BE2C (cell line): ENCODE data around the gene UGT1A6.

Experiments used
- DNase-seq: peaks from one replicate; pipeline ENCODE4 v3.0.0-alpha.2; 2020
- H3K27me3 ChIP-seq: fragments of 250-450 bp; sonication (Bioruptor Pico); 2 replicates; pipeline ENCODE4 v1.5.1; 2020; ENCODE audit warnings: mild to moderate bottlenecking
- H3K36me3 ChIP-seq: fragments of 250-450 bp; sonication (Bioruptor Pico); 2 replicates; pipeline ENCODE4 v1.5.1; 2020; ENCODE audit warnings: mild to moderate bottlenecking
- H3K4me1 ChIP-seq: fragments of 250-450 bp; sonication (Bioruptor Pico); 2 replicates; pipeline ENCODE4 v1.5.1; 2020
- H3K4me3 ChIP-seq: 2 replicates; pipeline ENCODE4 v1.5.1; 2011; ENCODE audit warnings: low read depth, low read length
- H3K9me3 ChIP-seq: fragments of 250-450 bp; sonication (Bioruptor Pico); 2 replicates; pipeline ENCODE4 v1.5.1; 2020
- TF ChIP-seq, protein P1 (sequence below): IDR thresholded peaks from 2 replicates; pipeline ENCODE4 v1.5.1; 2012; ENCODE audit warnings: mild to moderate bottlenecking, low read depth, low read length

Gene UGT1A6

DNA sequence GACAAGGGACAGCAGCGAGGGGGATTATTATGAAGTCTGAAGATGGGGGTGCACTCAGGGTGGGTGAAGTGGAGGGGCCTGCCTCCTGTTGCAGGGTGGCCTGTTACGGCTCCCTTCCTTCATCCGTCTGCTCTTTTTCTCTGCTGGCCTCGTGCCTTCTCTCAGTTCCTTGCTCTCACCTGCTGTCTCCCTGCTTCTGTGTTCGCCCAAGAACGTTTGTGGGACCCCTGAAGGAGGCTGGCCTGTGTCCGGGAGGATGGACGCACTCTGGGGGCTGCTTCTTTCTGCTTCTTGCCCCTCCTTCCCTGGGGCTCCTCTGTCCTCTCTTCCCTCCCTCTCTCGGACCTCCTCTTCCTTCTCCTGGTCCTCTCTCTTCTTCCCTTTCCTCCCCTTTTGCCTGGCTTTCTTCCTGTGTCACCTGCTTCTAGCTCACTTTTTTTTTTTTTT lies 99.2 kb downstream of the UGT1A6 start:
- Histone ChIP-seq H3K4me3 (no peak overlapping the region), H3K36me3 (no peaks in the 10 kb centered on the region), H3K27me3 (no peaks in the 10 kb centered on the region), H3K9me3 (no peaks in the 10 kb centered on the region), H3K4me1 (no peaks in the 10 kb centered on the region)
- DNase-seq = no peak
- TF ChIP-seq, protein P1, sequence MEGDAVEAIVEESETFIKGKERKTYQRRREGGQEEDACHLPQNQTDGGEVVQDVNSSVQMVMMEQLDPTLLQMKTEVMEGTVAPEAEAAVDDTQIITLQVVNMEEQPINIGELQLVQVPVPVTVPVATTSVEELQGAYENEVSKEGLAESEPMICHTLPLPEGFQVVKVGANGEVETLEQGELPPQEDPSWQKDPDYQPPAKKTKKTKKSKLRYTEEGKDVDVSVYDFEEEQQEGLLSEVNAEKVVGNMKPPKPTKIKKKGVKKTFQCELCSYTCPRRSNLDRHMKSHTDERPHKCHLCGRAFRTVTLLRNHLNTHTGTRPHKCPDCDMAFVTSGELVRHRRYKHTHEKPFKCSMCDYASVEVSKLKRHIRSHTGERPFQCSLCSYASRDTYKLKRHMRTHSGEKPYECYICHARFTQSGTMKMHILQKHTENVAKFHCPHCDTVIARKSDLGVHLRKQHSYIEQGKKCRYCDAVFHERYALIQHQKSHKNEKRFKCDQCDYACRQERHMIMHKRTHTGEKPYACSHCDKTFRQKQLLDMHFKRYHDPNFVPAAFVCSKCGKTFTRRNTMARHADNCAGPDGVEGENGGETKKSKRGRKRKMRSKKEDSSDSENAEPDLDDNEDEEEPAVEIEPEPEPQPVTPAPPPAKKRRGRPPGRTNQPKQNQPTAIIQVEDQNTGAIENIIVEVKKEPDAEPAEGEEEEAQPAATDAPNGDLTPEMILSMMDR = no peak

DNA sequence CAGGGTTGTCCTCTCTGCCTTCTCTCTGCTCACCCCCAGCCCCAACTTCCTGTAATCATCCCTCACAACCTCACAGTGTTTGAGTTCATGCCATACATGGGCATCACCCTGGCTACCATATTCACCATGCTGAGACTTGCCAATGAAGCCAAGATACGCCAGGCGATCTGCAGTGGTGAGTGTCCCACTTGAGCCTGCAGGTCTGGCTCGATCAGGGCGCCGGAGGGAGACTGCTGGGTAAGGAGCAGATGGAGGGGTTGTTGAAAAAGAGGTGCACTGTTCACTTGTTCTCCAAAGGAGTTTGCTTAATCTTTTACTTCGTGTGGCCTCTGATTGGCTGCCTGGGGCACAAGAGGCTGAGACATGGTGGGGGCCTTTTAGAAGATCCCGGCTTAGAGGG lies 100.0 kb downstream of the UGT1A6 start:
- H3K27me3 ChIP-seq = no peaks in the 10 kb centered on the region
- H3K36me3 ChIP-seq = no peaks in the 10 kb centered on the region
- H3K4me3 ChIP-seq = no peak overlapping the region
- TF ChIP-seq, protein P1 = no peak
- H3K4me1 ChIP-seq = no peaks in the 10 kb centered on the region
- H3K9me3 ChIP-seq = no peaks in the 10 kb centered on the region
- DNase-seq = no peak

DNA sequence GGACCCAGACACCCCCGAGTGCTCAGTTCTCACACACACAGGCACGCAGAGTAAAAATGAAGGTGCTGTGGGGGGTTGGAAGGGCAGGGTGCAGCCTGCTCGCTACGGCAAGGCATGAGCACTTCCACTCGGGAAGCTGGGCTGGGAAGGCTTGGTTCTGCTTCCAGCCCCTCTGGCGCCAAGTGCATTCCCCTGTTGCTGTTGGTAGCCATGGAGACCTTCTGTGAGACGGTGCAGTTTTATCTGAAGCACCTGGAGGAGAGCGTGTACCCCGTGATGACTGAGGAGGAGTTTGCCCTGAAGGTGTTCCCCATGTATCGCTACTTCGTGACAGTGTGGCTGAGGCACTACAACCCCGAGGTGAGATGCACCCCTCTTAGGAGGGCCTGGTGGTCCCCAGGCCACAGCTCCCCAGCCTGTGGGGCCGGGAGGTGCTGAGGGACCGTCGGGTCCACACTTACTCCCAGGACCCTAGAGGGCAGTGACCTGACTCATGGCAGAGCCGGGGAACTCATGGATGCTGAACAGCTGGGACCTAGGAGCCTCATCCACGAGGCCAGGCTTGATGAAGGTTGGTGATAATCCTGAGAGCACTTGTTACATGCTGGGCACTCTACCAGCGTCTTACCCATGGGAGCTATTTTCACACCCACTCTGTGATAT lies 100.9 kb downstream of the UGT1A6 start:
- Histone ChIP-seq H3K4me1 (no peaks in the 10 kb centered on the region), H3K4me3 (no peak overlapping the region), H3K36me3 (no peaks in the 10 kb centered on the region), H3K27me3 (no peaks in the 10 kb centered on the region), H3K9me3 (no peaks in the 10 kb centered on the region)
- DNase-seq = no peak
- TF ChIP-seq, protein P1 = no peak

DNA sequence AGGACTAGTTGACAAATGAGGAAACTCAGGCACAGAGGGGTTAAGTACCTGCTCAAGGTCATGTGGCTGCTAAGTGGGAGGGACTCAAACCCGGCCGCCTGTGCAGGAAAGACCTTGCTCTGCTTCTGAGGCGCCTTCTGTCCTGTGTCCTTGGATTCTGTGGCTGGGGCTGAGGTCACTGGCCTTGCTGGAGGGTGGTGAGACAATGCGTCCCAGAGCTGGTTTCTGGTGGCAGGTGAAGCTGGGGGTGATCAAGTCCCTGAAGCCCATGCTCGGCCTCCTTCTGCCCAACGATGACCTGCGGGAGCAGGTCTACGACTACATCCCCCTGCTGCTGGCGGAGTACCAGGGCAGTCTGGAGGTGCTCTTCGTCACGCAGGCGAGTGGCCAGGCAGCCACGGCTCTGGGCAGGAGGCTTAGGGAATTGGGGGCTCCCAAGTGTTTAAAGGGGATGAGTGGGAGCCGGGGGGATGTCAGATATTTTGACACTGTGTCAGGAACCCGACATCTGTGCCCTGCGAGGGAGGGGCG lies 101.5 kb downstream of the UGT1A6 start:
- Histone ChIP-seq H3K4me1 (no peaks in the 10 kb centered on the region), H3K27me3 (no peaks in the 10 kb centered on the region), H3K4me3 (no peak overlapping the region), H3K36me3 (no peaks in the 10 kb centered on the region), H3K9me3 (no peaks in the 10 kb centered on the region)
- TF ChIP-seq, protein P1 = no peak
- no peak for DNase-seq

DNA sequence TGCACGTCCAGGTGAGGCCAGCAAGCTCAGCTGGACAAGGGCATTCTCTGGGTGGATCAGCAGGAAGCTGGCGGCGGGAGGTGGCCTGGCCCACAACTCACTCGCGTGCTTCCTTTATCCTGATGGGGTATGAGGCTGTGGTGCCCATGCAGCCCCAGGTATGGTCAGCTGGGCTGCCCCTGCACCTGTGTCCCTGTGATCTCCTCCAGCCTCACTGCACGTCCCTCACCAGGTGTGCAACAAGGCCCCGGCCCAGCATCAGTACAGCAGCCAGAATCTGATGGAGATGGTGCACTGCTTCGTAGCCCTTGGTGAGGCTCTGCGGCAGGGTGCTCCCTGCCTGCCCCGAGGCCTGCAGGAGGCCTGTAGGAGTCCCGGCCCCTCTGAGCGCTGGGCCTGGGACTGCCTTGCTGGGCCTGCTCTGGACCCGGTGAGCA lies 103.1 kb downstream of the UGT1A6 start:
- Histone ChIP-seq H3K4me3 (no peak overlapping the region), H3K9me3 (no peaks in the 10 kb centered on the region), H3K27me3 (no peaks in the 10 kb centered on the region), H3K36me3 (no peaks in the 10 kb centered on the region), H3K4me1 (no peaks in the 10 kb centered on the region)
- TF ChIP-seq, protein P1 = no peak
- no peak for DNase-seq

DNA sequence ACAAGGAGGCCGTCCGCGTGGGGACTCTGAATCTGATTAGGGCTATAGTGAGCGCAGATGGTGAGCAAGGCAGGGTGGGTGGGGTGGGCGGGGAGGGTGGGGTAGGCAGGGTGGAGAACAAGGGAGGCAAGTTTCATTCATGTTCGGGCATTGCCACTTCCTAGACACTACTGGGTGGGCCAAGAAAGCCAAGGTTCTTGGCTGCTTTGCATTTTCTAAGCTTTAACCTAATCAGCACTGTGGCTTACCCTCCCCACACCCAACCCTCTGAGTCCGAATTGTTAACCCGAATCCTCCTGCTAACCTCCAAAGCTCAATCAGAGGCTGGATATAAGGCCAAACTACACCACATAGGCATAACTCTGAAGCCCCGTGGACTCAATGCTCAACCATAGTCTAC lies 103.6 kb downstream of the UGT1A6 start:
- Histone ChIP-seq H3K9me3 (no peaks in the 10 kb centered on the region), H3K4me3 (no peak overlapping the region), H3K4me1 (no peaks in the 10 kb centered on the region), H3K36me3 (no peaks in the 10 kb centered on the region), H3K27me3 (no peaks in the 10 kb centered on the region)
- no peak for DNase-seq
- TF ChIP-seq, protein P1 = no peak
